NOMO-1 treated with DMSO at 0.1 percent for 48 hours (cell line): ENCODE data around the gene CAV1.
"Not testable (repeated sequence)": the region's sequence is repeated elsewhere in the genome, so short reads cannot be mapped to it uniquely, and the experiment has no call there.

Experiments
- DNase-seq: peaks from one replicate; lab custom pipeline; 2025; ENCODE audit not compliant: unreplicated experiment; lab: John Stamatoyannopoulos, UW

CAV1 gene

GRCh38 chr7:116524609-116525297, at the start of gene CAV1:
Gene CAV1, plus strand, starts transcription at chr7:116525036. Its CDS starts 27 bp downstream, at chr7:116525063.
- no peak for DNase-seq

- DNase-seq = no peak
Measured at GRCh38 chr7:116477625-116478024, 47.2 kb upstream of the CAV1 start.

GRCh38 chr7:116478834-116479233, 46.0 kb upstream of the CAV1 start:
- no peak for DNase-seq

GRCh38 chr7:116483271-116483942, 41.4 kb upstream of the CAV1 start:
- no peak for DNase-seq

GRCh38 chr7:116484389-116484788, 40.4 kb upstream of the CAV1 start:
- not testable (repeated sequence) for DNase-seq

GRCh38 chr7:116487907-116488521, 36.8 kb upstream of the CAV1 start:
- no peak for DNase-seq

GRCh38 chr7:116490351-116490750, 34.5 kb upstream of the CAV1 start:
- no peak for DNase-seq

GRCh38 chr7:116491887-116492653, 32.8 kb upstream of the CAV1 start:
- no peak for DNase-seq

GRCh38 chr7:116492654-116493109, 32.2 kb upstream of the CAV1 start:
- DNase-seq = no peak

GRCh38 chr7:116493449-116493848, 31.4 kb upstream of the CAV1 start:
- no peak for DNase-seq

GRCh38 chr7:116494472-116494871, 30.4 kb upstream of the CAV1 start:
- no peak for DNase-seq

- no peak for DNase-seq
Measured at GRCh38 chr7:116495736-116496135, 29.1 kb upstream of the CAV1 start.

- DNase-seq = no peak
Measured at GRCh38 chr7:116496653-116497052, 28.2 kb upstream of the CAV1 start.

- DNase-seq = no peak
Measured at GRCh38 chr7:116497708-116498107, 27.1 kb upstream of the CAV1 start.

- DNase-seq = no peak
Measured at GRCh38 chr7:116499168-116500077, 25.4 kb upstream of the CAV1 start, which contains the start of gene CAV2. Gene CAV2, plus strand, starts transcription at chr7:116499738. Its CDS starts 44 bp downstream, at chr7:116499782.

- no peak for DNase-seq
Measured at GRCh38 chr7:116500078-116500853, 24.6 kb upstream of the CAV1 start.

- no peak for DNase-seq
Measured at GRCh38 chr7:116501425-116502167, 23.2 kb upstream of the CAV1 start.

GRCh38 chr7:116502201-116503096, 22.4 kb upstream of the CAV1 start:
- DNase-seq = no peak
